ENCODE measurements around the gene UBIAD1.
A peak's percentile ranks its signal among the peaks of the same experiment; 100 is the strongest.

Gene UBIAD1

DNA sequence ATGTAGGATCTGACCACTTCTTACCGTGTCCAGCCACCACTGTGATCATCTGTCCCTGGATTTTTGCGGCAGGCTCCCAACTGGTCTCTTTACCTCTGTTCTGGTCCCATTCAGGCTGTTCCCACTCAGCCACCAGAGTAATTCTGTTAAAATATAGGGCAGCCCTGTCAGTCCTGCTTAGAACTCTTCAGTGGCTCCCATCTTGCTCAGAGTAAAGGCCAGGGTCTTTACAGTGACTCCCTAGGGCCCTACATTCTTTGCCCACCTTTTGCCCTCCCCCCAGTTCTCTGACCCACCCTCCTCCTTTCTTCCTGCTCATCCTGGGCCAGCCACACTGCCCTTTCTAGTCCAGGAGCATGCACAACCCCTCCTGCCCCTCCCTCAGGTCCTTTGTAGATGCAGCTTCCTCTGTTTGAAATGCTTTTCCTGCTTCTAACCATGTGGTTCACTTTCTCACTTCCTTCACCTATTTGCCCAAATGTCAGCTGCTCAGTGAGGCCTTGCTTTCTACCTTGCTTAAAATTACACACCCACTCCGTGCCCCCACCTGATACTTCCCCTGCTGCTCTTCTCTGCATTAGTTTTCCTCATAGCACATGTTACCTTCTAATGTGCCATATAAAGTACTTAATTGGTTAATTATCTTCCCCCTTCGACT lies 7.8 kb downstream of the UBIAD1 start:
- no peak overlapping the region for H3K9ac ChIP-seq (ENCODE audit: low read length)
- H3K9me3 ChIP-seq (ENCODE audit: control insufficient read depth, insufficient read depth, low read depth, low read length): no peaks in the 10 kb centered on the region
- H3K27me3 ChIP-seq (ENCODE audit: control insufficient read depth, insufficient read depth, low read length): no peaks in the 10 kb centered on the region
- H3K4me1 ChIP-seq (ENCODE audit: control insufficient read depth, insufficient read depth, low read length): peaks cover 6% of the 10 kb centered on the region; the same call in 1 of the 2 replicates
- peaks cover 34% of the 10 kb centered on the region for H3K36me3 ChIP-seq (ENCODE audit: control insufficient read depth, insufficient read depth, low read length)
- H3K4me3 ChIP-seq (ENCODE audit: low read depth, low read length): no peak overlapping the region
- no peak overlapping the region for H3K27ac ChIP-seq (ENCODE audit: low read depth, low read length)

DNA sequence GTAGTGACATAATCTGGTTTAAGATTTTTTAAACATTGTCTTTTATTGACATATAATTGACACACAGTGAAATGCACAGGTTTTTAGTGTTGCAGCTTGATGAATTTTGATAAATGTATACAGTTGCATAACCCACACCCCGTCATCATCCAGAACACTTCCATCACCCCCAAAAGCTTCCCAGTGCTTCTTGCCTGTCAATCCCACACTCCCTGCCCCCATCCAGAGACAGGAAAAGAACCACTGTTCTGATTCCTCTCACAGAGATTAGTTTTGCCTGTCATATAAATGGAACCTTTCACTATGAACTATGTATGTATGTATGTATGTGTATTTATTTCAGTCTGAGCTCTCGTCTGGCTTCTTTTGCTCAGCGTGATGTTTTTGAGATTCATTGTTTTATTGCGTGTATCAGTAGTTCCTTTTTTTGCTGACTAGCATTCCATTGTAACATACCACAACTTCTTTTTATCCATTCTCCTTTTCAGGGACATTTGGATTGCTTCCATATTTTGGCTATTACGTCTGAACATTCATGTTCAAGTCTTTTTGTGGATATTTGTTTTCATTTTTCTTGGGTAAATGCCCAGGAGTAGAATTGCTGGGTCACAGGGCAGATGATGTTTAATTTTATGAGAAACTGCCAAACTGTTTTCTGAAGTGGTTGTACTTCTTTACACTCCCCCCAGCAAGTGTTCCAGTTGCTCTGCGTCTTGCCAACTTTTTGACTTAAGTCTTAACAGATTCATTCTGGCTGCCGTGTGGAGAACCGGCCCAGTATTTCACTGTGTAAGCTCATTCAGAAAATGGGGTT lies 8.7 kb downstream of the UBIAD1 start:
- Histone ChIP-seq H3K4me3 (ENCODE audit: low read depth, low read length) (no peak overlapping the region), H3K4me1 (ENCODE audit: control insufficient read depth, insufficient read depth, low read length) (peaks cover 15% of the 10 kb centered on the region), H3K36me3 (ENCODE audit: control insufficient read depth, insufficient read depth, low read length) (peaks cover 32% of the 10 kb centered on the region), H3K9ac (ENCODE audit: low read length) (no peak overlapping the region), H3K9me3 (ENCODE audit: control insufficient read depth, insufficient read depth, low read depth, low read length) (no peaks in the 10 kb centered on the region), H3K27me3 (ENCODE audit: control insufficient read depth, insufficient read depth, low read length) (no peaks in the 10 kb centered on the region), H3K27ac (ENCODE audit: low read depth, low read length) (no peak overlapping the region)

DNA sequence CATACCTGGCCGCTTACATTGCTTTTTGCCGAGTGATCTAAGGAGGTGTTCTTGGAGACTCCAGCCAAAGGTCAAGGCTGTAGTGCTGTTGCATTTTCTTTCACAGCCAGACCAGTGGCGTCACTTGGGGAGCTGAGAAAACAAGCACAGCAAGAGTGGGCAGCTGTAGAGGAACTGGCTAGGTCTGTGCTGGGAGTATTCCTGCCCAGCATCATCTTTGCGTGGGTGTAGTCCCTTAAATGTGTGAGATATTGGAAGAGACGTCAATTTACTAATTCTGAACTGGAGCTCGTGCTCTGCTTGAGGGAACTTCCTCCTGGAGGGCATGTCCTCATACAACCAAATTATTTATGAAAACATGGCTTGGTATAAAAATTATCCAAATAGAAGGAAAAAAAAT lies 10.2 kb downstream of the UBIAD1 start:
- Histone ChIP-seq H3K27ac (ENCODE audit: low read depth, low read length) (no peak overlapping the region), H3K27me3 (ENCODE audit: control insufficient read depth, insufficient read depth, low read length) (no peaks in the 10 kb centered on the region), H3K36me3 (ENCODE audit: control insufficient read depth, insufficient read depth, low read length) (peaks cover 30% of the 10 kb centered on the region), H3K4me3 (ENCODE audit: low read depth, low read length) (no peak overlapping the region), H3K9me3 (ENCODE audit: control insufficient read depth, insufficient read depth, low read depth, low read length) (no peaks in the 10 kb centered on the region), H3K4me1 (ENCODE audit: control insufficient read depth, insufficient read depth, low read length) (peaks cover 22% of the 10 kb centered on the region), H3K9ac (ENCODE audit: low read length) (no peak overlapping the region)

DNA sequence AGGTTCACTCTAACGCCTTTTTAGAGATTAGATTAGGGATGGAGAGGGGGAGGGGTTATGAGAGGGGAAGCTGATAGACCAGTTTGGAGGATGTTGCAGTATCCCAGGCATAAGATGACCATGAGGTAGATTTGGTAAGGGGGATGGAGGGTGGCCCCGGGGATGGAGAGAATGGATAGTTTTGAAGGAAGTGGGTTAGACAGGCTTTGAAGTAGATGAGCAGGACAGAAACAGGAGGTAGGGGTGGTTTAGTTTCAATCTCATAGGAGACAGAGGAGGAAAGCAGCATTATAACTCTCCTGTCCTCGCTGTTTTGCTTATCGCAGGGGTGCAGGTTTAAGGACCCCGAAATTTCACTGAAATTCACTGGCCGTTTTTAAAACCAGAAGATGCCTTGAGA lies 11.8 kb downstream of the UBIAD1 start:
- Histone ChIP-seq H3K9ac (ENCODE audit: low read length) (no peak overlapping the region), H3K9me3 (ENCODE audit: control insufficient read depth, insufficient read depth, low read depth, low read length) (no peaks in the 10 kb centered on the region), H3K4me3 (ENCODE audit: low read depth, low read length) (no peak overlapping the region), H3K4me1 (ENCODE audit: control insufficient read depth, insufficient read depth, low read length) (peaks cover 22% of the 10 kb centered on the region), H3K36me3 (ENCODE audit: control insufficient read depth, insufficient read depth, low read length) (peaks cover 24% of the 10 kb centered on the region), H3K27ac (ENCODE audit: low read depth, low read length) (no peak overlapping the region), H3K27me3 (ENCODE audit: control insufficient read depth, insufficient read depth, low read length) (no peaks in the 10 kb centered on the region)

DNA sequence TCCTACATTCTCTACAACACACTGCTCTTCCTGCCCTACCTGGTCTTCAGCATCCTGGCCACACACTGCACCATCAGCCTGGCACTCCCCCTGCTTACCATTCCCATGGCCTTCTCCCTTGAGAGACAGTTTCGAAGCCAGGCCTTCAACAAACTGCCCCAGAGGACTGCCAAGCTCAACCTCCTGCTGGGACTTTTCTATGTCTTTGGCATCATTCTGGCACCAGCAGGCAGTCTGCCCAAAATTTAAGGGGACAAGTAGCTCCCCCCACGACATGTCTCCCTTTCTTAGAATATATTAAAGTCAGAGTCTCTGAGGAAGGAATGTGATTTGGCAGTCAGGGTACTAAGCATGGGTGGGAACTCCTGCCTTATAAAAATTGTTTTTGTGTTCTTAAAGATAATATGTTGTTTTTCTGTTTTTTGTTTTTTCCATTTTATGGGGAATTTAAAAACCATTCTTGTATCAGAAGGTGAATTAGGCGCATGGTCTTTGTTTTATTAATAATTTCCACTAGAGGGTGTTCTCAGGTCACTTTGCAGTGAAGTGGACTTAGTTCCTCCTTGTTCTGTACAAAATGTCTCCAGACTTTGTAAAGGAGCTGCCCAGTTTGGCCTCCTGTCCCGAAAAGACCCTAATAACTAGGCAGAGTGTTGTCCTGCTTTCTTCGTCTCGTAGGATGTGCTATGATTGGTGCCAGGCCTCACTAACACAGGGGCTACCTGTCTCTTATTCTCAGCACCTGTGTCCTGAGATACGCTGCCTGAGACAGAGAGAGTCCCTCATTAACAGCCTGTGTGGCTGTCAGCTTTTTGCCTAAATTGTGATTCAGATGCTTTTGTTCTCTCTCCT lies 13.1 kb downstream of the UBIAD1 start:
- peaks cover 19% of the 10 kb centered on the region for H3K36me3 ChIP-seq (ENCODE audit: control insufficient read depth, insufficient read depth, low read length)
- no peaks in the 10 kb centered on the region for H3K27me3 ChIP-seq (ENCODE audit: control insufficient read depth, insufficient read depth, low read length)
- H3K4me3 ChIP-seq (ENCODE audit: low read depth, low read length): no peak overlapping the region
- H3K9me3 ChIP-seq (ENCODE audit: control insufficient read depth, insufficient read depth, low read depth, low read length): no peaks in the 10 kb centered on the region
- peaks cover 22% of the 10 kb centered on the region for H3K4me1 ChIP-seq (ENCODE audit: control insufficient read depth, insufficient read depth, low read length)
- no peak overlapping the region for H3K27ac ChIP-seq (ENCODE audit: low read depth, low read length)
- H3K9ac ChIP-seq (ENCODE audit: low read length): peak overlapping the region; percentile 17

DNA sequence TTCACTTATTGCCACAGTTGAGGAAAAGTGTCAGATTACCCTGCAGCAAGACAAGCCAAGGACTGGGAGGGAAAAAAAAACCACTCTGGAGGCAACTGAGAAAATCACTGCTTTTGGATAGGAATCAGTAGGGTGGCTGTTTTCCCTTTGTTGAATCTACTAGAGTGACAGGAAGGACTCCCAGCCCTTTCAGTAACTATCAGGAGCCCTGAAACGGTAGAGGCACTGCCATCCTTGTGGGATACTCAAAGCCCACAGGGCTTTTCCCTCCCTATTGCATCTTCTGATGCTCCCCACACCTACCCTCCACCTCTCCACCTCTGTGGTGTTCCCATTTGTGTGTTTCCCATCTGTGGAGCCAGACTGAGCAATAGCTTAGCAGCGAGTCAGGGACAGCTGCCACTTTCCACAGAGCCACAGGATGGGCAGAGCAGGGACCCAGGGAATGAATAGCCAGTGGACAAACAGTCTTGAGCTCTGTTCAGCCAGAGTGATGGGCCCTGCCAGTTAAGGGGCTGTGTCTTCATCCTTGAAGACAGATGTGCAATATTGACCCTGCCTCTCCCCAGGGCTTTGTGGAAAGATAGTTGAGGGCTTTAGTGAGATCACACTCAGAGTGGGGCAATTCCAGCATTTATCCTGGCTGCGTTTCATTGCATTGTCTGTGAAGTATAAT lies 13.9 kb downstream of the UBIAD1 start:
- H3K27ac ChIP-seq (ENCODE audit: low read depth, low read length): no peak overlapping the region
- H3K36me3 ChIP-seq (ENCODE audit: control insufficient read depth, insufficient read depth, low read length): peaks cover 16% of the 10 kb centered on the region
- H3K27me3 ChIP-seq (ENCODE audit: control insufficient read depth, insufficient read depth, low read length): no peaks in the 10 kb centered on the region
- H3K9ac ChIP-seq (ENCODE audit: low read length): peak overlapping the region; percentile 8
- H3K4me3 ChIP-seq (ENCODE audit: low read depth, low read length): peak overlapping the region; percentile 3; the same call in 1 of the 2 replicates
- H3K9me3 ChIP-seq (ENCODE audit: control insufficient read depth, insufficient read depth, low read depth, low read length): no peaks in the 10 kb centered on the region
- peaks cover 22% of the 10 kb centered on the region for H3K4me1 ChIP-seq (ENCODE audit: control insufficient read depth, insufficient read depth, low read length)

DNA sequence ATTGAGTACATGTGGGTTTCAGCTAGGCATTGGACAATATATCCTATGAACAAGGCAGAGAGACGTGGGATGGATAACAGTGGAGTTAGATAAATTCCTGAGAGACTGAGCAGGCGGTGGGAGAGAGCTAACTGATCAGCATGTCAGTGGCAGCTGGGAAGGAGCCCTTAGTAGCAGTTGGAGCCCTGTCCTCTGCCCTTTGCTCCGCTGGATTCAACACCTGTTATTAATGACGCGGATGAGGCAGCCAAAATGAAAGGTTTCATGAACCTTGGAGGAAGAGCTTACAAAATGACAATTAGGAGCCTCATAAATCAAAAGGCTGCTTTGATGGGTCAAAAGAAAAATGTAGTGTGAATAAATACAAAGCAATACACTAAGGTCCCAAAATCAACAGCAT lies 16.1 kb downstream of the UBIAD1 start:
- Histone ChIP-seq H3K9ac (ENCODE audit: low read length) (no peak overlapping the region), H3K4me1 (ENCODE audit: control insufficient read depth, insufficient read depth, low read length) (peaks cover 26% of the 10 kb centered on the region), H3K36me3 (ENCODE audit: control insufficient read depth, insufficient read depth, low read length) (peaks cover 11% of the 10 kb centered on the region), H3K9me3 (ENCODE audit: control insufficient read depth, insufficient read depth, low read depth, low read length) (no peaks in the 10 kb centered on the region), H3K27ac (ENCODE audit: low read depth, low read length) (no peak overlapping the region), H3K4me3 (ENCODE audit: low read depth, low read length) (no peak overlapping the region), H3K27me3 (ENCODE audit: control insufficient read depth, insufficient read depth, low read length) (no peaks in the 10 kb centered on the region)

DNA sequence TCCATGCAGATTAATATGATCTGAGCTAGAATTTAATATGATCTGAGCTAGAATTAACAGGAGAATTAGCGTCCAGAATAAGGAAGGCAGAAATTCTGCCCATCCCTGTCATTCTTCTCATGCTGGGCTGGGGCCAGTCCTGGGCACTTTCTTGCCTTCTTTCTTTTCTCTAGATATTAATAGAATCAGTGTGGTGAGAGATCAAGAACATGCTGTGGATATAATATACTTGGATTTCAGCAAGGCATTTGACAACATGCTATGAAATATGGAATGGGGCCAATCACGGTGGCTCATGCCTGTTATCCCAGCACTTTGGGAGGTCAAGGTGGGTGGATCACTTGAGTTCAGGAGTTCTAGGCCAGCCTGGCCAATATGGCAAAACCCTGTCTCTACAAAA lies 18.1 kb downstream of the UBIAD1 start:
- H3K4me1 ChIP-seq (ENCODE audit: control insufficient read depth, insufficient read depth, low read length): peaks cover 17% of the 10 kb centered on the region
- H3K9me3 ChIP-seq (ENCODE audit: control insufficient read depth, insufficient read depth, low read depth, low read length): no peaks in the 10 kb centered on the region
- no peak overlapping the region for H3K9ac ChIP-seq (ENCODE audit: low read length)
- H3K4me3 ChIP-seq (ENCODE audit: low read depth, low read length): no peak overlapping the region
- no peak overlapping the region for H3K27ac ChIP-seq (ENCODE audit: low read depth, low read length)
- H3K36me3 ChIP-seq (ENCODE audit: control insufficient read depth, insufficient read depth, low read length): peaks cover 21% of the 10 kb centered on the region
- H3K27me3 ChIP-seq (ENCODE audit: control insufficient read depth, insufficient read depth, low read length): no peaks in the 10 kb centered on the region

DNA sequence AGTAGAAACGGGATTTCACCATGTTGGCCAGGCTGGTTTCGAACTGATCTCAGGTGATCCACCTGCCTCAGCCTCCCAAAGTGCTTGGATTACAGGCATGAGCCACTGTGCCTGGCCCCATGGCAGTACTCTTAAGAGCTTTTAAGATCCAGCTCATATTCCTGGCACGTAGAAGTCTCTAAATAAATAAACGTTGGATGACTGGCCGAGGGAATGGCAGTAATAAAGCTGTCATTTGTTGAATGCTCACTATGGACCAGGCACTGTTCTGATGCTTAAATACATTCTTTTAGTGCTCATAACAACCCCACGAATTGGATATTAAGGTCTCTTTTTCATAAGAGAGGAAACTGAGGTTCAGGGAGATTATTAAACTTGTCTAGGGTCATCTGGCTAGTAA lies 20.9 kb downstream of the UBIAD1 start:
- Histone ChIP-seq H3K27me3 (ENCODE audit: control insufficient read depth, insufficient read depth, low read length) (no peaks in the 10 kb centered on the region), H3K27ac (ENCODE audit: low read depth, low read length) (no peak overlapping the region)

DNA sequence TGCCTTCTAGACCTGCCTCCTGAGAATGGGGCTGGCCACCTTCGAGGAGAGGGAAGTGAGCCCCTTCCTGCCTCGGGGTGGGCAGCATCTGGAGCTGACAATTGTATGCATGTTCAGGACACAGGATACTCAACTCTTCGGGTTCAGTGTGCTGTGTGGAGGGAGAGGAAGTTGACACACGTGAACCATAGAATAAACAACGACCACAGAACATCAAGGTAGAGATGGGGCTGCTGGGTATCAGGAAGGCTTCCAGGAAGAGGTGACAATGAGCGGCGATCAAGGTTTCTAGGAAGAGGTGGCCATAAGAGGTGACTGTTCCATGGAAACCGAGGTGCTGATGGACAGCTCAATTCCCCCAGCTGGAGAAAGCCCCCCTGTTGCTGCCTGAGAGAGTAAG lies 22.0 kb downstream of the UBIAD1 start:
- Histone ChIP-seq H3K27ac (ENCODE audit: low read depth, low read length) (no peak overlapping the region), H3K9ac (ENCODE audit: low read length) (no peak overlapping the region), H3K36me3 (ENCODE audit: control insufficient read depth, insufficient read depth, low read length) (peaks cover 22% of the 10 kb centered on the region), H3K27me3 (ENCODE audit: control insufficient read depth, insufficient read depth, low read length) (no peaks in the 10 kb centered on the region), H3K4me3 (ENCODE audit: low read depth, low read length) (no peak overlapping the region), H3K4me1 (ENCODE audit: control insufficient read depth, insufficient read depth, low read length) (peaks cover 14% of the 10 kb centered on the region), H3K9me3 (ENCODE audit: control insufficient read depth, insufficient read depth, low read depth, low read length) (no peaks in the 10 kb centered on the region)

More for the DNA sequence above, 20.9 kb downstream of the UBIAD1 start:
- no peaks in the 10 kb centered on the region for H3K9me3 ChIP-seq (ENCODE audit: control insufficient read depth, insufficient read depth, low read depth, low read length)
- no peak overlapping the region for H3K9ac ChIP-seq (ENCODE audit: low read length)
- no peak overlapping the region for H3K4me3 ChIP-seq (ENCODE audit: low read depth, low read length)
- peaks cover 6% of the 10 kb centered on the region for H3K4me1 ChIP-seq (ENCODE audit: control insufficient read depth, insufficient read depth, low read length)
- peaks cover 22% of the 10 kb centered on the region for H3K36me3 ChIP-seq (ENCODE audit: control insufficient read depth, insufficient read depth, low read length)
